Hepatocyte (in vitro differentiated cells): ENCODE measurements around the gene NDUFA8. TPM values are rescaled to one million over a fixed set of nuclear protein-coding genes. Genes with fewer than 3 reads are reported as not detected.

ENCODE experiments used
- DNase-seq: peaks from one replicate; pipeline ENCODE4 v3.0.0-alpha.2; 2016; ENCODE audit warnings: low spot score
- H2AFZ ChIP-seq: fragments of 200-600 bp; sonication (generic); 2 replicates; pipeline ENCODE4 v1.6.0; 2016; ENCODE audit warnings: antibody characterized with exemption, mild to moderate bottlenecking
- H3K27ac ChIP-seq: fragments of 200-600 bp; sonication (generic); 2 replicates; pipeline ENCODE4 v1.5.1; 2016; ENCODE audit warnings: mild to moderate bottlenecking
- H3K27me3 ChIP-seq: fragments of 200-600 bp; sonication (generic); 2 replicates; pipeline ENCODE4 v1.6.1; 2016
- H3K36me3 ChIP-seq: fragments of 200-600 bp; sonication (generic); replicated peaks from 2 replicates; pipeline ENCODE4 v1.5.1; 2016; ENCODE audit warnings: low read depth; ENCODE audit not compliant: insufficient read depth
- H3K4me1 ChIP-seq: fragments of 200-600 bp; sonication (generic); 2 replicates; pipeline ENCODE4 v1.5.1; 2016; ENCODE audit warnings: mild to moderate bottlenecking, moderate library complexity; ENCODE audit not compliant: insufficient read depth
- H3K4me2 ChIP-seq: fragments of 200-600 bp; sonication (generic); 2 replicates; pipeline ENCODE4 v1.6.0; 2016
- H3K4me3 ChIP-seq: fragments of 200-600 bp; sonication (generic); 2 replicates; pipeline ENCODE4 v1.5.1; 2016; ENCODE audit warnings: mild to moderate bottlenecking
- H3K79me2 ChIP-seq: fragments of 200-600 bp; sonication (generic); 2 replicates; pipeline ENCODE4 v1.6.0; 2017; ENCODE audit warnings: mild to moderate bottlenecking
- H3K9me2 ChIP-seq: fragments of 200-600 bp; sonication (generic); replicated peaks from 2 replicates; pipeline ENCODE4 v1.6.0; 2017; ENCODE audit warnings: mild to moderate bottlenecking; ENCODE audit not compliant: insufficient read depth
- H3K9me3 ChIP-seq: fragments of 200-600 bp; sonication (generic); 2 replicates; pipeline ENCODE4 v1.5.1; 2016; ENCODE audit warnings: low read depth, mild to moderate bottlenecking
- H4K20me1 ChIP-seq: fragments of 200-600 bp; sonication (generic); 2 replicates; pipeline ENCODE4 v1.6.0; 2016; ENCODE audit warnings: mild to moderate bottlenecking; ENCODE audit not compliant: insufficient read depth, poor library complexity, severe bottlenecking
- CTCF ChIP-seq: fragments of 200-600 bp; sonication (generic); IDR thresholded peaks from 2 replicates; pipeline ENCODE4 v1.5.1; 2016; ENCODE audit warnings: antibody characterized with exemption, mild to moderate bottlenecking; ENCODE audit not compliant: poor library complexity
- EZH2 ChIP-seq: fragments of 200-600 bp; sonication (generic); IDR thresholded peaks from 2 replicates; pipeline ENCODE4 v1.6.1; 2016; ENCODE audit warnings: antibody characterized with exemption, mild to moderate bottlenecking, borderline replicate concordance
- EZH2phosphoT487 ChIP-seq: fragments of 200-600 bp; sonication (generic); IDR thresholded peaks from one replicate; pipeline ENCODE4 v1.6.1; 2018; ENCODE audit warnings: antibody characterized with exemption, mild to moderate bottlenecking, low read depth, moderate library complexity; ENCODE audit not compliant: unreplicated experiment, severe bottlenecking
- WGBS: methylation state at CpG from one replicate; pipeline ENCODE4 v1.1.6; 2016; ENCODE audit warnings: low lambda C conversion rate; ENCODE audit errors: missing lambda C conversion rate; 5-methylcytosine and 5-hydroxymethylcytosine counted together
- polyA plus RNA-seq: library from polyadenylated mRNA; unstranded; fragments of >200 nt; fragmentation: Nextera tagmentation; extraction: Ambion mirVana; gene quantifications from 2 replicates; pipeline ENCODE4 v1.2.1, GENCODE V29; 2016
- total RNA-seq: library from RNA; depleted of rRNA; stranded (reverse); fragments of >200 nt; gene quantifications from 2 replicates; pipeline ENCODE4 v1.2.3, GENCODE V29; 2014

NDUFA8 gene
- total and polyA plus RNA-seq, 2 experiments from 2014 or later = 46.4 to 113 TPM

- no peak for TF ChIP-seq EZH2
- TF ChIP-seq CTCF = no peak
- no peak for TF ChIP-seq EZH2phosphoT487
- WGBS = 68% methylated on average over 7 of the region's 7 CpGs
- DNase-seq = no peak
These were observed 35.1 kb downstream of the NDUFA8 start for GRCh38 chr9:122124528-122124927.

GRCh38 chr9:122124048-122124447 is 35.5 kb downstream of the NDUFA8 start:
- Histone ChIP-seq H3K36me3 (no peaks in the 10 kb centered on the region), H4K20me1 (no peaks in the 10 kb centered on the region), H3K9me2 (no peaks in the 10 kb centered on the region), H3K79me2 (no peaks in the 10 kb centered on the region), H3K4me2 (no peak overlapping the region), H3K9me3 (no peaks in the 10 kb centered on the region), H3K4me3 (no peak overlapping the region), H2AFZ (no peak overlapping the region), H3K4me1 (peaks cover 12% of the 10 kb centered on the region), H3K27me3 (peaks cover 30% of the 10 kb centered on the region), H3K27ac (no peak overlapping the region)
- TF ChIP-seq EZH2phosphoT487 = no peak
- DNase-seq = no peak
- 86% methylated on average over 1 of the region's 1 CpG for WGBS

More at GRCh38 chr9:122124528-122124927, 35.1 kb downstream of the NDUFA8 start:
- H3K27ac ChIP-seq = no peak overlapping the region
- H3K9me2 ChIP-seq = no peaks in the 10 kb centered on the region
- no peak overlapping the region for H3K4me2 ChIP-seq
- no peaks in the 10 kb centered on the region for H3K36me3 ChIP-seq
- no peak overlapping the region for H3K4me3 ChIP-seq
- H3K4me1 ChIP-seq = peaks cover 12% of the 10 kb centered on the region
- H3K27me3 ChIP-seq = peaks cover 30% of the 10 kb centered on the region
- H2AFZ ChIP-seq = no peak overlapping the region
- no peaks in the 10 kb centered on the region for H3K79me2 ChIP-seq
- no peaks in the 10 kb centered on the region for H3K9me3 ChIP-seq
- H4K20me1 ChIP-seq = no peaks in the 10 kb centered on the region

- Histone ChIP-seq H3K27ac (no peak overlapping the region), H3K4me1 (peaks cover 12% of the 10 kb centered on the region), H2AFZ (no peak overlapping the region), H3K4me2 (no peak overlapping the region), H3K79me2 (no peaks in the 10 kb centered on the region), H3K9me2 (no peaks in the 10 kb centered on the region), H3K36me3 (no peaks in the 10 kb centered on the region), H4K20me1 (no peaks in the 10 kb centered on the region), H3K4me3 (no peak overlapping the region), H3K9me3 (no peaks in the 10 kb centered on the region), H3K27me3 (peaks cover 30% of the 10 kb centered on the region)
- TF ChIP-seq CTCF (peak; percentile 93), EZH2phosphoT487 (no peak)
- 41% methylated on average over 13 of the region's 13 CpGs for WGBS
- peak; percentile 79 for DNase-seq
These were observed 36.5 kb downstream of the NDUFA8 start for GRCh38 chr9:122122903-122123632.

GRCh38 chr9:122122468-122122867 is 37.1 kb downstream of the NDUFA8 start:
- Histone ChIP-seq H3K27me3 (peaks cover 24% of the 10 kb centered on the region), H3K4me2 (no peak overlapping the region)
- TF ChIP-seq EZH2 = no peak
- no peak for TF ChIP-seq CTCF
- no peak for TF ChIP-seq EZH2phosphoT487

More at GRCh38 chr9:122122468-122122867, 37.1 kb downstream of the NDUFA8 start:
- no peaks in the 10 kb centered on the region for H3K9me2 ChIP-seq
- H3K9me3 ChIP-seq = no peaks in the 10 kb centered on the region
- no peak overlapping the region for H2AFZ ChIP-seq
- no peak for DNase-seq
- H3K27ac ChIP-seq = no peak overlapping the region
- no peaks in the 10 kb centered on the region for H4K20me1 ChIP-seq
- H3K79me2 ChIP-seq = no peaks in the 10 kb centered on the region
- H3K4me1 ChIP-seq = peaks cover 12% of the 10 kb centered on the region
- WGBS = 51% methylated on average over 6 of the region's 6 CpGs
- H3K36me3 ChIP-seq = no peaks in the 10 kb centered on the region
- no peak overlapping the region for H3K4me3 ChIP-seq
